OCI-LY1 (cell line): ENCODE data around the gene APOC4.

Experiments used
- EZH2 ChIP-seq: fragments of 200-600 bp; sonication (generic), shearing (Covaris generic); IDR thresholded peaks from 2 replicates; pipeline ENCODE4 v1.8.0; 2017; ENCODE audit warnings: borderline replicate concordance, mixed run types, mild to moderate bottlenecking, antibody characterized with exemption, low read length, moderate library complexity, mixed read lengths
- TF ChIP-seq, protein P1 (sequence below): fragments of 200-600 bp; sonication (generic), shearing (Covaris generic); IDR thresholded peaks from 2 replicates; pipeline ENCODE4 v1.5.1; 2017; ENCODE audit warnings: mild to moderate bottlenecking, antibody characterized with exemption, low read length, moderate library complexity, mixed read lengths

DNA sequence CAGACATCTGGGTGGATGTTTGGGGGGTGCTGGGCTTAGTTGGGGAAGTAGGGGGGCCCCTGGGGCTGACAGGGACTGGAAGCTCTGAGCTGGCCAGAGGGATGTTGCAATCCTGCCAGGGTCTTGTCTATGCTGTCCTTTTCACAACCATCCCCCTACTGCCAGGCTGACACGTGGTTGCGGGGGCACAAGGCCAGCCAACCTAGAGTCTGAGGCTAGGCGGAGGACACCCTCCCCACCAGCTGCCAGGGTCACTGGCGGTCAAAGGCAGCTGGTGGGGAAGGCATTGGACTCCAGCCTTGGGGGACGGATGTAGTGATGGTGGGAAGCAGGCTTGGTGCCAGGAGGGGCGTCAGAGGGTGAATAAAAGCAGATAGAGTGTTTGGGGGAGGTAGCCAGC is 29.2 kb upstream of the APOC4 start:
- TF ChIP-seq, protein P1, sequence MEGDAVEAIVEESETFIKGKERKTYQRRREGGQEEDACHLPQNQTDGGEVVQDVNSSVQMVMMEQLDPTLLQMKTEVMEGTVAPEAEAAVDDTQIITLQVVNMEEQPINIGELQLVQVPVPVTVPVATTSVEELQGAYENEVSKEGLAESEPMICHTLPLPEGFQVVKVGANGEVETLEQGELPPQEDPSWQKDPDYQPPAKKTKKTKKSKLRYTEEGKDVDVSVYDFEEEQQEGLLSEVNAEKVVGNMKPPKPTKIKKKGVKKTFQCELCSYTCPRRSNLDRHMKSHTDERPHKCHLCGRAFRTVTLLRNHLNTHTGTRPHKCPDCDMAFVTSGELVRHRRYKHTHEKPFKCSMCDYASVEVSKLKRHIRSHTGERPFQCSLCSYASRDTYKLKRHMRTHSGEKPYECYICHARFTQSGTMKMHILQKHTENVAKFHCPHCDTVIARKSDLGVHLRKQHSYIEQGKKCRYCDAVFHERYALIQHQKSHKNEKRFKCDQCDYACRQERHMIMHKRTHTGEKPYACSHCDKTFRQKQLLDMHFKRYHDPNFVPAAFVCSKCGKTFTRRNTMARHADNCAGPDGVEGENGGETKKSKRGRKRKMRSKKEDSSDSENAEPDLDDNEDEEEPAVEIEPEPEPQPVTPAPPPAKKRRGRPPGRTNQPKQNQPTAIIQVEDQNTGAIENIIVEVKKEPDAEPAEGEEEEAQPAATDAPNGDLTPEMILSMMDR: no peak
- no peak for TF ChIP-seq EZH2
